HS-27A (cell line): Measurements from ENCODE around the gene ZACN.

Experiments
- DNase-seq: peaks from one replicate; pipeline ENCODE4 v3.0.0-alpha.2; 2012; ENCODE audit warnings: low read depth, missing footprints

Gene ZACN

GRCh38 chr17:76082326-76083251, 3.6 kb downstream of the ZACN start:
- DNase-seq = no peak

- no peak for DNase-seq
These were observed 4.7 kb downstream of the ZACN start for GRCh38 chr17:76083536-76084182.

- no peak for DNase-seq
These were observed 6.2 kb downstream of the ZACN start for GRCh38 chr17:76085066-76085730.

GRCh38 chr17:76085731-76086366, 6.9 kb downstream of the ZACN start:
- no peak for DNase-seq

GRCh38 chr17:76086384-76086783, 7.4 kb downstream of the ZACN start:
- no peak for DNase-seq

GRCh38 chr17:76087531-76087930, 8.5 kb downstream of the ZACN start:
- no peak for DNase-seq

- no peak for DNase-seq
These were observed 9.3 kb downstream of the ZACN start for GRCh38 chr17:76088041-76088867.

GRCh38 chr17:76088868-76089576, 10.0 kb downstream of the ZACN start:
- DNase-seq = no peak

- no peak for DNase-seq
These were observed 10.9 kb downstream of the ZACN start for GRCh38 chr17:76089680-76090516.

- no peak for DNase-seq
These were observed 11.6 kb downstream of the ZACN start for GRCh38 chr17:76090517-76091129.

- DNase-seq = no peak
These were observed 12.7 kb downstream of the ZACN start for GRCh38 chr17:76091526-76092286.

GRCh38 chr17:76092526-76093413, 13.8 kb downstream of the ZACN start:
- DNase-seq = no peak

- no peak for DNase-seq
These were observed 15.1 kb downstream of the ZACN start for GRCh38 chr17:76094046-76094445.

GRCh38 chr17:76095943-76096342, 17.0 kb downstream of the ZACN start:
- no peak for DNase-seq

GRCh38 chr17:76097716-76098295, 18.8 kb downstream of the ZACN start:
- DNase-seq = no peak

GRCh38 chr17:76102944-76103273, 23.9 kb downstream of the ZACN start:
- DNase-seq = no peak
